NCI-H128 (cell line): ENCODE data around the gene LCN2.
"Not testable (repeated sequence)": the region's sequence is repeated elsewhere in the genome, so short reads cannot be mapped to it uniquely, and the experiment has no call there.

Source experiments
- DNase-seq: peaks from one replicate; lab custom pipeline; 2025; ENCODE audit not compliant: unreplicated experiment; lab: John Stamatoyannopoulos, UW

Gene LCN2

GRCh38 chr9:128127568-128127989 lies 21.7 kb upstream of the LCN2 start, which contains the start of gene PTGES2:
TSS of gene PTGES2 (minus strand) at chr9:128127729. CDS start at chr9:128127717, 12 bp downstream.
- DNase-seq, result peak; percentile 48

- DNase-seq, result peak; percentile 63
These were observed 21.0 kb upstream of the LCN2 start for GRCh38 chr9:128127990-128128835.

- no peak for DNase-seq
These were observed 20.2 kb upstream of the LCN2 start for GRCh38 chr9:128128836-128129590.

GRCh38 chr9:128129976-128130590 lies 19.2 kb upstream of the LCN2 start:
- DNase-seq, result not testable (repeated sequence)

GRCh38 chr9:128130651-128131050 lies 18.6 kb upstream of the LCN2 start:
- DNase-seq, result not testable (repeated sequence)

GRCh38 chr9:128131346-128131745 lies 17.9 kb upstream of the LCN2 start:
- DNase-seq, result not testable (repeated sequence)

- not testable (repeated sequence) for DNase-seq
These were observed 17.1 kb upstream of the LCN2 start for GRCh38 chr9:128132139-128132538.

- DNase-seq, result not testable (repeated sequence)
These were observed 13.7 kb upstream of the LCN2 start for GRCh38 chr9:128135561-128135960.

- DNase-seq, result no peak
These were observed 12.1 kb upstream of the LCN2 start for GRCh38 chr9:128136816-128137793.

- DNase-seq, result no peak
These were observed 11.3 kb upstream of the LCN2 start for GRCh38 chr9:128138001-128138400.

- no peak for DNase-seq
These were observed 9.6 kb upstream of the LCN2 start for GRCh38 chr9:128139621-128140020.

- DNase-seq, result no peak
These were observed 7.6 kb upstream of the LCN2 start for GRCh38 chr9:128141604-128142003.

- DNase-seq, result no peak
These were observed 7.2 kb upstream of the LCN2 start for GRCh38 chr9:128142061-128142460.

- DNase-seq, result no peak
These were observed 6.7 kb upstream of the LCN2 start for GRCh38 chr9:128142596-128142995.

- DNase-seq, result no peak
These were observed 5.6 kb upstream of the LCN2 start for GRCh38 chr9:128143525-128144238.

- DNase-seq, result no peak
These were observed 4.7 kb upstream of the LCN2 start for GRCh38 chr9:128144239-128145181.

GRCh38 chr9:128145536-128145935 lies 3.7 kb upstream of the LCN2 start:
- no peak for DNase-seq

- no peak for DNase-seq
These were observed 3.3 kb upstream of the LCN2 start for GRCh38 chr9:128145951-128146351.
